ENCODE results near the gene PTPRN2.
"Not testable (repeated sequence)": the region's sequence is repeated elsewhere in the genome, so short reads cannot be mapped to it uniquely, and the experiment has no call there.

GRCh38 chr7:158253670-158254045, 334.0 kb downstream of the PTPRN2 start:
- TF ChIP-seq EP300, CTCF (IDR thresholded peaks at IDR 0.05): not testable (repeated sequence)
